ENCODE data around the gene KLHL26. TPM values are rescaled to one million over a fixed set of nuclear protein-coding genes. Genes with fewer than 3 reads are reported as not detected.
A peak's percentile ranks its signal among the peaks of the same experiment; 100 is the strongest.

KLHL26 gene
- total and polyA plus RNA-seq, 9 of the 15 experiments (the other 6 are each of a cell fraction or from before 2014, with no cell fraction given) = 0.13 to 13.3 (median 1.4) TPM

DNA sequence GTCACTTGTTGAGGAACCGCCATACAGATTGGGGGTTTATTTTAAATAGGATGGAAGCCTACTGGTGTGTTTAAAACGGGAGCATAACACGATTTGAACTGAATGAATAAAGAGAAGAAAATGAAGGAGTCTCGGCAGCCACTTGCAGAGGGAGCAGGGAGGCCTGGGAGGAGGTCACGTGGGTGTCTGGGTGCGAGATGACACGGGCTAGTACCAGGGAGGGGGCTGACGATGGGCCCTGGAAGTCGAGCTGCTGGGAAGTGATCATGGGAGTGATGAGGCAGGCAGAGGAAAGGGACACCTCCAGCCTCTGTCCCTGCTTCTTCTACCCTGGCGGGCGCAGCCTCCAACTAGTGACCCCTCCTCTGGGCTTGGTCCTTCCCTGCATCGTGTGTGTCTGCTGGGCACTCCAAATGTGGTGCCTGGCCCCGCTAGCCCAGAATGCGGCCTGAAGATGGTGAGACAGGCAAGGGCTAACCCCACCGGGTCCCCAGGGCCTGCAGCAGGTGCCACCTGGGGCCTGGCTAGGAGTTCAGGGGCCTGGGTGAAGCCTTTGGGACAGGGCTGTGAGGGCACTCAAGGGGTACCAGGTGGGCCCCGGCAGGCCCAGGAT is 82.1 kb downstream of the KLHL26 start (continued):
- TF ChIP-seq CCAR2 (IDR thresholded peaks at IDR 0.05; ENCODE audit: low read depth, low read length) (no peak), ZBTB1 (CRISPR knock-in tag; IDR thresholded peaks at IDR 0.05; ENCODE audit: borderline replicate concordance, low read depth) (no peak), CREBBP (IDR thresholded peaks at IDR 0.05; ENCODE audit: low read depth, low read length) (no peak), TGIF2 (CRISPR knock-in tag; IDR thresholded peaks at IDR 0.05) (no peak), ZBTB8A (IDR thresholded peaks at IDR 0.05; ENCODE audit: partially characterized antibody) (no peak)

DNA sequence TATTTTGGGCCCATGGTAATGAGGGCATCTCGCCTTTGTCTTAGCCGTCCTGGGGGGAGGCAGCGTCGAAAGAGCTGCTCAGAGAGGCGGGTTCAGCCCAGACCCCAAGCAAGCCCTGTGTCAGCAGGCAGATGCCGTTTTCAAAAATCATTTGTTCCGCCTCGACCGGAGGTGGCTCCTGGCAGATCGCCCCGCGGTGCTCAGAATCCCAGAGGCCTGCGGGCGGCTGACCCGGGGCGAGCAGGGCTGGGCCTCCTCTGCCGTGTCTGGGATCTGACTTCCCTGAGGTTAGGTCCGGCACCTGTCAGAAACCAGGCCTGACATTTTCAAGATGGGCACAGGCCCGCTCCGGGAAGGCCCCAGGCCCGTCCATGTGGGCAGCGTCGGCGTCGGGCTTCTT is 82.7 kb downstream of the KLHL26 start:
- in situ Hi-C loops (cut with MboI) = no loop called here
- Histone ChIP-seq H3K36me3 (ENCODE audit: control insufficient read depth, insufficient read depth, low read length) (no peaks in the 10 kb centered on the region), H3K9me3 (replicated peaks; ENCODE audit: control insufficient read depth, insufficient read depth, low read depth, low read length) (no peaks in the 10 kb centered on the region), H3K4me3 (no peak overlapping the region), H3K4me2 (ENCODE audit: insufficient read depth, low read length) (no peak overlapping the region), H3K9me1 (ENCODE audit: control insufficient read depth, insufficient read depth, low read length) (peaks cover 2% of the 10 kb centered on the region), H2AFZ (ENCODE audit: low read depth, low read length) (no peak overlapping the region), H3K4me1 (replicated peaks in 1 of 2; ENCODE audit: control insufficient read depth in 2 of 2, insufficient read depth in 2 of 2, low read length in 2 of 2) (peaks cover 0 to 33% of the 10 kb centered on the region in 2 experiments; a peak in 2 of 5 replicates), H3K27me3 (ENCODE audit: control insufficient read depth in 2 of 2, insufficient read depth in 2 of 2, low read length in 2 of 2) (peaks cover 0 to 4% of the 10 kb centered on the region in 2 experiments; a peak in 1 of 5 replicates), H3K9ac (ENCODE audit: insufficient read depth in 1 of 2, low read depth in 2 of 2, low read length in 2 of 2) (peak overlapping the region in 1 of 2 experiments; percentile 26; a peak in 1 of 4 replicates), H3K79me2 (ENCODE audit: control insufficient read depth, insufficient read depth, low read length) (no peaks in the 10 kb centered on the region), H4K20me1 (replicated peaks; ENCODE audit: control insufficient read depth, insufficient read depth, low read length) (peaks cover 10% of the 10 kb centered on the region; the same call in 1 of the 2 replicates), H3K27ac (ENCODE audit: extremely low read depth, low read depth, low read length) (no peak overlapping the region)
- WGBS (ENCODE audit: insufficient coverage, low coverage, missing lambda C conversion rate) = 86% methylated on average over 20 of the region's 25 CpGs
- TF ChIP-seq CCNT2 (IDR thresholded peaks at IDR 0.05; ENCODE audit: borderline replicate concordance, extremely low read depth, insufficient read length, low read depth, low read length) = peak; percentile 16
- TF ChIP-seq KLF16 (IDR thresholded peaks at IDR 0.05) = no peak
- no TSS peak for BruUV-seq (replicated peaks)
- DNase-seq (ENCODE audit: extremely low read depth in 1 of 4, low spot score in 3 of 4) (no peak), FAIRE-seq (no peak), ATAC-seq (no peak)
- intact Hi-C loops (cut with micrococcal nuclease) = no loop called here
- ChIA-PET CTCF (ENCODE audit: low intra/inter-chr PET ratio) (no interaction called here), POLR2A (interaction anchor here (1.1 kb wide), 1 partner anchor 14 kb away, joined by 3 read pairs; no protein-coding TSS in a partner anchor)

Small RNA genes lying within 50 kb of the gene (small RNA-seq; reads per million reads assigned to genes)
- gene RN7SL155P = not detected

Other genes with a start within 250 kb of the KLHL26 start
Only the 7 nearest of the 13 such genes appear.
- 234 and 260 TPM in 2 replicates for gene FKBP8, start 93.5 kb upstream of the KLHL26 start, total RNA-seq (2014; rRNA removed)
- 16.0 and 21.8 TPM in 2 replicates for gene FKBP8, start 93.5 kb upstream of the KLHL26 start, total RNA-seq (2014; rRNA removed; fragmentation: Illumina TruSeq; extraction: Trizol)
- gene FKBP8, start 93.5 kb upstream of the KLHL26 start, total RNA-seq (2015; rRNA removed; fragmentation: Illumina TruSeq; extraction: Trizol) = 104 and 106 TPM in 2 replicates
- gene FKBP8, start 93.5 kb upstream of the KLHL26 start, total RNA-seq (2021) = 228 and 236 TPM in 2 replicates
- 116 and 176 TPM in 2 replicates for gene FKBP8, start 93.5 kb upstream of the KLHL26 start, polyA plus RNA-seq (2011; rRNA removed)
- 62.5 and 201 TPM in 2 replicates for gene FKBP8, start 93.5 kb upstream of the KLHL26 start, polyA plus RNA-seq (2014; fragmentation: Illumina TruSeq; extraction: Trizol)
- 1 to 10 TPM in 1 of 2 experiments, under 1 TPM in 1; 0.46 to 1.0 TPM for gene FKBP8, start 93.5 kb upstream of the KLHL26 start, polyA plus RNA-seq (2014; fragmentation: Nextera tagmentation; extraction: Ambion mirVana)
- gene FKBP8, start 93.5 kb upstream of the KLHL26 start, polyA plus RNA-seq (2014; rRNA removed) = 168 and 203 TPM in 2 replicates
- 133 and 147 TPM in 2 replicates for gene KXD1, start 79.2 kb upstream of the KLHL26 start, total RNA-seq (2014; rRNA removed)
- gene KXD1, start 79.2 kb upstream of the KLHL26 start, total RNA-seq (2014; rRNA removed; fragmentation: Illumina TruSeq; extraction: Trizol) = 48.7 and 66.2 TPM in 2 replicates
- 80.5 and 83.3 TPM in 2 replicates for gene KXD1, start 79.2 kb upstream of the KLHL26 start, total RNA-seq (2015; rRNA removed; fragmentation: Illumina TruSeq; extraction: Trizol)
- gene KXD1, start 79.2 kb upstream of the KLHL26 start, total RNA-seq (2021) = 114 and 118 TPM in 2 replicates
- gene KXD1, start 79.2 kb upstream of the KLHL26 start, polyA plus RNA-seq (2011; rRNA removed) = 159 and 217 TPM in 2 replicates
- gene KXD1, start 79.2 kb upstream of the KLHL26 start, polyA plus RNA-seq (2014; fragmentation: Illumina TruSeq; extraction: Trizol) = 191 and 210 TPM in 2 replicates
- 10 to 100 TPM; 21.9 to 41.3 TPM for gene KXD1, start 79.2 kb upstream of the KLHL26 start, polyA plus RNA-seq (2014; fragmentation: Nextera tagmentation; extraction: Ambion mirVana)
- gene KXD1, start 79.2 kb upstream of the KLHL26 start, polyA plus RNA-seq (2014; rRNA removed) = 153 and 177 TPM in 2 replicates
- gene UBA52, start 65.2 kb upstream of the KLHL26 start, total RNA-seq (2014; rRNA removed) = 1,110 and 1,524 TPM in 2 replicates
- gene UBA52, start 65.2 kb upstream of the KLHL26 start, total RNA-seq (2014; rRNA removed; fragmentation: Illumina TruSeq; extraction: Trizol) = 1,512 and 1,662 TPM in 2 replicates
- gene UBA52, start 65.2 kb upstream of the KLHL26 start, total RNA-seq (2015; rRNA removed; fragmentation: Illumina TruSeq; extraction: Trizol) = 1,433 and 1,470 TPM in 2 replicates
- 2,028 and 2,215 TPM in 2 replicates for gene UBA52, start 65.2 kb upstream of the KLHL26 start, total RNA-seq (2021)
- gene UBA52, start 65.2 kb upstream of the KLHL26 start, polyA plus RNA-seq (2011; rRNA removed) = 1,733 and 2,197 TPM in 2 replicates
- 2,671 and 2,751 TPM in 2 replicates for gene UBA52, start 65.2 kb upstream of the KLHL26 start, polyA plus RNA-seq (2014; fragmentation: Illumina TruSeq; extraction: Trizol)
- 1,000 to 10,000 TPM; 2,213 to 2,563 TPM for gene UBA52, start 65.2 kb upstream of the KLHL26 start, polyA plus RNA-seq (2014; fragmentation: Nextera tagmentation; extraction: Ambion mirVana)
- 1,690 and 2,247 TPM in 2 replicates for gene UBA52, start 65.2 kb upstream of the KLHL26 start, polyA plus RNA-seq (2014; rRNA removed)
- gene REX1BD, start 48.2 kb upstream of the KLHL26 start, total RNA-seq (2014; rRNA removed) = 118 and 136 TPM in 2 replicates
- gene REX1BD, start 48.2 kb upstream of the KLHL26 start, total RNA-seq (2014; rRNA removed; fragmentation: Illumina TruSeq; extraction: Trizol) = 4.8 and 7.2 TPM in 2 replicates
- gene REX1BD, start 48.2 kb upstream of the KLHL26 start, total RNA-seq (2015; rRNA removed; fragmentation: Illumina TruSeq; extraction: Trizol) = 17.4 and 17.7 TPM in 2 replicates
- 78.5 and 87.0 TPM in 2 replicates for gene REX1BD, start 48.2 kb upstream of the KLHL26 start, total RNA-seq (2021)
- gene REX1BD, start 48.2 kb upstream of the KLHL26 start, polyA plus RNA-seq (2011; rRNA removed) = 13.8 and 19.2 TPM in 2 replicates
- 5.7 and 8.4 TPM in 2 replicates for gene REX1BD, start 48.2 kb upstream of the KLHL26 start, polyA plus RNA-seq (2014; fragmentation: Illumina TruSeq; extraction: Trizol)
- gene REX1BD, start 48.2 kb upstream of the KLHL26 start, polyA plus RNA-seq (2014; fragmentation: Nextera tagmentation; extraction: Ambion mirVana) = 1 to 10 TPM; 1.9 to 4.7 TPM
- gene REX1BD, start 48.2 kb upstream of the KLHL26 start, polyA plus RNA-seq (2014; rRNA removed) = 102 and 115 TPM in 2 replicates
- 2.9 and 5.2 TPM in 2 replicates for gene CRLF1, start 30.2 kb upstream of the KLHL26 start, total RNA-seq (2014; rRNA removed)
- gene CRLF1, start 30.2 kb upstream of the KLHL26 start, total RNA-seq (2014; rRNA removed; fragmentation: Illumina TruSeq; extraction: Trizol) = 0.98 and 1.1 TPM in 2 replicates
- 1.5 and 1.6 TPM in 2 replicates for gene CRLF1, start 30.2 kb upstream of the KLHL26 start, total RNA-seq (2015; rRNA removed; fragmentation: Illumina TruSeq; extraction: Trizol)
- 3.3 and 5.6 TPM in 2 replicates for gene CRLF1, start 30.2 kb upstream of the KLHL26 start, total RNA-seq (2021)
- 0.85 and 2.3 TPM in 2 replicates for gene CRLF1, start 30.2 kb upstream of the KLHL26 start, polyA plus RNA-seq (2011; rRNA removed)
- gene CRLF1, start 30.2 kb upstream of the KLHL26 start, polyA plus RNA-seq (2014; fragmentation: Illumina TruSeq; extraction: Trizol) = 0.90 and 1.2 TPM in 2 replicates
- gene CRLF1, start 30.2 kb upstream of the KLHL26 start, polyA plus RNA-seq (2014; fragmentation: Nextera tagmentation; extraction: Ambion mirVana) = 1 to 10 TPM; 1.7 to 1.8 TPM
- 3.6 and 3.9 TPM in 2 replicates for gene CRLF1, start 30.2 kb upstream of the KLHL26 start, polyA plus RNA-seq (2014; rRNA removed)
- not detected in 2 replicates for gene TMEM59L, start 24.2 kb upstream of the KLHL26 start, total RNA-seq (2014; rRNA removed)
- not detected in 2 replicates for gene TMEM59L, start 24.2 kb upstream of the KLHL26 start, total RNA-seq (2014; rRNA removed; fragmentation: Illumina TruSeq; extraction: Trizol)
- gene TMEM59L, start 24.2 kb upstream of the KLHL26 start, total RNA-seq (2015; rRNA removed; fragmentation: Illumina TruSeq; extraction: Trizol) = not detected in 2 replicates
- gene TMEM59L, start 24.2 kb upstream of the KLHL26 start, total RNA-seq (2021) = not detected in 2 replicates
- gene TMEM59L, start 24.2 kb upstream of the KLHL26 start, polyA plus RNA-seq (2011; rRNA removed) = not detected in 2 replicates
- 0.25 TPM in 1 of 2 replicates, not detected in the other for gene TMEM59L, start 24.2 kb upstream of the KLHL26 start, polyA plus RNA-seq (2014; fragmentation: Illumina TruSeq; extraction: Trizol)
- gene TMEM59L, start 24.2 kb upstream of the KLHL26 start, polyA plus RNA-seq (2014; fragmentation: Nextera tagmentation; extraction: Ambion mirVana) = not detected
- 0.37 TPM in 1 of 2 replicates, not detected in the other for gene TMEM59L, start 24.2 kb upstream of the KLHL26 start, polyA plus RNA-seq (2014; rRNA removed)
- 1.5 and 1.6 TPM in 2 replicates for gene CRTC1, start 46.7 kb downstream of the KLHL26 start, total RNA-seq (2014; rRNA removed)
- 0.25 and 0.29 TPM in 2 replicates for gene CRTC1, start 46.7 kb downstream of the KLHL26 start, total RNA-seq (2014; rRNA removed; fragmentation: Illumina TruSeq; extraction: Trizol)
- 0.83 and 1.3 TPM in 2 replicates for gene CRTC1, start 46.7 kb downstream of the KLHL26 start, total RNA-seq (2015; rRNA removed; fragmentation: Illumina TruSeq; extraction: Trizol)
- gene CRTC1, start 46.7 kb downstream of the KLHL26 start, total RNA-seq (2021) = 3.8 and 4.3 TPM in 2 replicates
- gene CRTC1, start 46.7 kb downstream of the KLHL26 start, polyA plus RNA-seq (2011; rRNA removed) = 0.36 and 0.47 TPM in 2 replicates
- 1.2 and 1.7 TPM in 2 replicates for gene CRTC1, start 46.7 kb downstream of the KLHL26 start, polyA plus RNA-seq (2014; fragmentation: Illumina TruSeq; extraction: Trizol)
- not detected for gene CRTC1, start 46.7 kb downstream of the KLHL26 start, polyA plus RNA-seq (2014; fragmentation: Nextera tagmentation; extraction: Ambion mirVana)
- gene CRTC1, start 46.7 kb downstream of the KLHL26 start, polyA plus RNA-seq (2014; rRNA removed) = 1.8 and 2.1 TPM in 2 replicates